Calu3 (cell line): ENCODE measurements around the gene GTPBP10. TPM values are rescaled to one million over a fixed set of nuclear protein-coding genes. Genes with fewer than 3 reads are reported as not detected.
A peak's percentile ranks its signal among the peaks of the same experiment; 100 is the strongest.
"Not testable (repeated sequence)": the region's sequence is repeated elsewhere in the genome, so short reads cannot be mapped to it uniquely, and the experiment has no call there.

Experiments
- BruUV-seq: library from RNA; stranded (reverse); fragments of 400-500 nt; replicated peaks from 2 replicates; lab custom pipeline; 2021; lab: Mats Ljungman, UMichigan
- CTCF ChIA-PET: fragments of 300-600 bp; sonication (Branson Sonifier 250); formaldehyde crosslinking; loops from one replicate; lab custom pipeline; 2022; ENCODE audit warnings: antibody characterized with exemption; lab: Charles Lee
- DNase-seq: peaks from one replicate; pipeline ENCODE4 v3.0.0; 2022
- H3K27ac Mint-ChIP-seq: one replicate; pipeline ENCODE4 v1.8.0; 2022; ENCODE audit warnings: mixed read lengths; ENCODE audit not compliant: unreplicated experiment
- H3K27me3 Mint-ChIP-seq: one replicate; pipeline ENCODE4 v1.8.0; 2022; ENCODE audit warnings: mixed read lengths; ENCODE audit not compliant: unreplicated experiment
- H3K36me3 Mint-ChIP-seq: one replicate; pipeline ENCODE4 v1.8.0; 2022; ENCODE audit warnings: mild to moderate bottlenecking, moderate library complexity, mixed read lengths; ENCODE audit not compliant: insufficient read depth, unreplicated experiment
- H3K4me1 Mint-ChIP-seq: one replicate; pipeline ENCODE4 v1.8.0; 2022; ENCODE audit warnings: mild to moderate bottlenecking, low read depth, mixed read lengths; ENCODE audit not compliant: unreplicated experiment
- H3K4me3 Mint-ChIP-seq: one replicate; pipeline ENCODE4 v1.8.0; 2022; ENCODE audit warnings: mild to moderate bottlenecking, low read depth, moderate library complexity, mixed read lengths; ENCODE audit not compliant: unreplicated experiment
- H3K9me3 Mint-ChIP-seq: one replicate; pipeline ENCODE4 v1.8.0; 2022; ENCODE audit warnings: low read depth, mixed read lengths; ENCODE audit not compliant: unreplicated experiment
- CTCF ChIP-seq: fragments of 200-600 bp; IDR thresholded peaks from one replicate; pipeline ENCODE4 v1.8.0; 2022; ENCODE audit warnings: antibody characterized with exemption; ENCODE audit not compliant: unreplicated experiment
- intact Hi-C: fragments of 100-400 bp; cut with micrococcal nuclease; formaldehyde crosslinking; loops from one replicate; pipeline ENCODE4 v1.10.0; 2022; ENCODE audit not compliant: unreplicated experiment
- total RNA-seq: library from RNA; stranded (reverse); gene quantifications from 2 replicates; pipeline ENCODE4 v1.2.3, GENCODE V29; 2022

The GTPBP10 gene
- total RNA-seq, 1 experiment from 2014 or later, result 22.5 TPM

- Mint-ChIP-seq H3K36me3 (no peaks in the 10 kb centered on the region), H3K9me3 (no peaks in the 10 kb centered on the region), H3K27me3 (peaks cover 7% of the 10 kb centered on the region), H3K4me3 (no peak overlapping the region), H3K4me1 (no peaks in the 10 kb centered on the region), H3K27ac (no peak overlapping the region)
- BruUV-seq, result no TSS peak
- intact Hi-C loops, result no loop called here
- CTCF ChIA-PET, result no interaction called here
- DNase-seq, result no peak
- no peak for TF ChIP-seq CTCF
Observed at GRCh38 chr7:90326500-90326899, 20.0 kb upstream of the GTPBP10 start.

- H3K27me3 Mint-ChIP-seq, result no peaks in the 10 kb centered on the region
Observed at GRCh38 chr7:90334193-90334843, 12.2 kb upstream of the GTPBP10 start.

GRCh38 chr7:90334926-90335325 lies 11.6 kb upstream of the GTPBP10 start:
- CTCF ChIA-PET, H3K9me3 Mint-ChIP-seq, DNase-seq, BruUV-seq, H3K36me3 Mint-ChIP-seq, H3K4me3 Mint-ChIP-seq, H3K27ac Mint-ChIP-seq, H3K4me1 Mint-ChIP-seq, H3K27me3 Mint-ChIP-seq, intact Hi-C loops: not testable (repeated sequence)

More at GRCh38 chr7:90334193-90334843, 12.2 kb upstream of the GTPBP10 start:
- no peaks in the 10 kb centered on the region for H3K4me1 Mint-ChIP-seq
- H3K27ac Mint-ChIP-seq, result no peak overlapping the region
- CTCF ChIA-PET, result no interaction called here
- BruUV-seq, result no TSS peak
- H3K36me3 Mint-ChIP-seq, result no peaks in the 10 kb centered on the region
- H3K9me3 Mint-ChIP-seq, result no peaks in the 10 kb centered on the region
- H3K4me3 Mint-ChIP-seq, result no peak overlapping the region
- intact Hi-C loops, result no loop called here
- DNase-seq, result no peak
- TF ChIP-seq CTCF, result no peak

DNA sequence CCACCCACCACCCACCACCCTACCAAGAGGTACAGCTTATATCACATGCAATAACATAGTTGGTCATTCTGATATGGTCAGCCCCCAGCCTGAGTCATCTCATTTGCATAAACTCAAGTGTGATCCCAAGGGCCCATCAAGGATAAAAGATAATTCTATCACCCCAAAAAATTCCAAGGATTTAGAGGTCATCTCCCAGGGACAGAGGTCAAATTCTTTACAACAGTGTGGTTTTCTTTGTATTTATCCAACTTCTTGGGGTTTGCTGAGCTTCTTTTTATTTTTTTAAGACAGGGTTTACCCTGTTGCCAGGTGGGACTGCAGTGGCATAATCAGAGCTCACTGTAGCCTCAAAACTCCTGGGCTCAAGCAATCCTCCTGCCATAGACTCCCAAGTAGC lies 9.4 kb upstream of the GTPBP10 start:
- BruUV-seq, result no TSS peak
- TF ChIP-seq CTCF, result no peak
- intact Hi-C loops, result no loop called here
- no peaks in the 10 kb centered on the region for H3K4me1 Mint-ChIP-seq
- no peak overlapping the region for H3K4me3 Mint-ChIP-seq
- H3K27ac Mint-ChIP-seq, result no peak overlapping the region
- CTCF ChIA-PET, result no interaction called here
- H3K9me3 Mint-ChIP-seq, result no peaks in the 10 kb centered on the region
- no peaks in the 10 kb centered on the region for H3K36me3 Mint-ChIP-seq
- no peak for DNase-seq
- H3K27me3 Mint-ChIP-seq, result no peaks in the 10 kb centered on the region

- Mint-ChIP-seq H3K27ac (peak overlapping the region; percentile 79), H3K4me3 (peak overlapping the region; percentile 84), H3K27me3 (no peaks in the 10 kb centered on the region), H3K36me3 (peaks cover 19% of the 10 kb centered on the region), H3K4me1 (peaks cover 17% of the 10 kb centered on the region), H3K9me3 (no peaks in the 10 kb centered on the region)
- BruUV-seq, result no TSS peak
- CTCF ChIA-PET, result no interaction called here
- no peak for DNase-seq
- intact Hi-C loops, result loop anchor here (5.0 kb wide), 1 partner anchor 67 kb away; no protein-coding TSS in a partner anchor
- TF ChIP-seq CTCF, result no peak
Observed at GRCh38 chr7:90345016-90345415, 1.5 kb upstream of the GTPBP10 start.
